DND-41 (cell line): Measurements from ENCODE around the gene PSENEN.

Experiments
- ATAC-seq: fragments of 200-7000 bp; cut with Tn5 transposase; 3 replicates; pipeline ENCODE4 v1.9.1; 2021; ENCODE audit warnings: low read depth; ENCODE audit not compliant: insufficient read depth
- DNase-seq: peaks from one replicate; pipeline ENCODE4 v3.0.0-alpha.2; 2020
- H2AFZ ChIP-seq: 2 replicates; pipeline ENCODE4 v1.6.0; 2012; ENCODE audit warnings: low read depth, low read length
- H3K27ac ChIP-seq: 2 replicates; pipeline ENCODE4 v1.5.1; 2012; ENCODE audit warnings: low read length, inconsistent platforms
- H3K27me3 ChIP-seq: fragments of 200-600 bp; sonication (generic); 2 replicates; pipeline ENCODE4 v1.6.0; 2012; ENCODE audit warnings: low read length, mild to moderate bottlenecking, inconsistent platforms; ENCODE audit not compliant: insufficient read depth, poor library complexity
- H3K36me3 ChIP-seq: 2 replicates; pipeline ENCODE4 v1.5.1; 2012; ENCODE audit warnings: low read length, inconsistent platforms; ENCODE audit not compliant: insufficient read depth
- H3K4me1 ChIP-seq: 2 replicates; pipeline ENCODE4 v1.5.1; 2012; ENCODE audit warnings: mild to moderate bottlenecking, low read length; ENCODE audit not compliant: insufficient read depth
- H3K4me2 ChIP-seq: 2 replicates; pipeline ENCODE4 v1.6.0; 2012; ENCODE audit warnings: mild to moderate bottlenecking, moderate library complexity, low read length, inconsistent platforms; ENCODE audit not compliant: insufficient read depth
- H3K4me3 ChIP-seq, 2 experiments: fragments of 200-600 bp in 1 of 2; shearing (Covaris generic) in 1 of 2; 2 replicates each; pipeline ENCODE4 v1.5.1; 2012 to 2016; ENCODE audit warnings: inconsistent platforms in 2 of 2, low read length in 2 of 2, mild to moderate bottlenecking in 2 of 2, low read depth in 1 of 2, moderate library complexity in 1 of 2
- H3K79me2 ChIP-seq: 2 replicates; pipeline ENCODE4 v1.6.0; 2012; ENCODE audit warnings: low read length, inconsistent platforms; ENCODE audit not compliant: insufficient read depth
- H3K9ac ChIP-seq: 2 replicates; pipeline ENCODE4 v1.6.0; 2012; ENCODE audit warnings: low read depth, mild to moderate bottlenecking, inconsistent platforms, low read length, moderate library complexity
- H3K9me3 ChIP-seq: 2 replicates; pipeline ENCODE4 v1.5.1; 2012; ENCODE audit warnings: low read length, moderate library complexity, mild to moderate bottlenecking, inconsistent platforms; ENCODE audit not compliant: insufficient read depth, severe bottlenecking
- H4K20me1 ChIP-seq: 2 replicates; pipeline ENCODE4 v1.6.0; 2012; ENCODE audit warnings: low read length; ENCODE audit not compliant: insufficient read depth
- CTCF ChIP-seq: IDR thresholded peaks from 2 replicates; pipeline ENCODE4 v1.5.1; 2012; ENCODE audit warnings: borderline replicate concordance, low read length, moderate library complexity, mild to moderate bottlenecking; ENCODE audit not compliant: poor library complexity, severe bottlenecking; ENCODE audit errors: extremely low read depth
- EZH2 ChIP-seq: IDR thresholded peaks from 3 replicates; pipeline ENCODE4 v1.6.1; 2012; ENCODE audit warnings: borderline replicate concordance, low read depth, mild to moderate bottlenecking, moderate library complexity, low read length, inconsistent platforms; ENCODE audit not compliant: severe bottlenecking

PSENEN gene

GRCh38 chr19:35742121-35742724 lies 3.2 kb upstream of the PSENEN start, which contains the start of gene IGFLR1:
IGFLR1 (minus strand) TSS chr19:35742452; CDS start chr19:35741180, 1,272 bp downstream.
- no peak for ATAC-seq
- peaks cover 64% of the 10 kb centered on the region for H3K4me1 ChIP-seq
- peaks cover 27% of the 10 kb centered on the region for H3K79me2 ChIP-seq
- TF ChIP-seq EZH2 (no peak), CTCF (no peak)
- no peak for DNase-seq
- peaks cover 32% of the 10 kb centered on the region for H3K36me3 ChIP-seq
- no peak within 1 kb of the TSS for H3K27ac ChIP-seq
- 0 out of 2 replicates have a peak, but pooled peaks cover 3% of the 10 kb centered on the region for H4K20me1 ChIP-seq
- no peaks in the 10 kb centered on the region for H3K27me3 ChIP-seq
- peak within 1 kb of the TSS in 1 of 2 experiments; percentile 88; a peak in 1 of 4 replicates for H3K4me3 ChIP-seq
- H2AFZ ChIP-seq: no peak within 1 kb of the TSS
- peak within 1 kb of the TSS; percentile 99 for H3K4me2 ChIP-seq
- no peaks in the 10 kb centered on the region for H3K9me3 ChIP-seq
- peak within 1 kb of the TSS; percentile 68 for H3K9ac ChIP-seq

- Histone ChIP-seq H3K27ac (peak overlapping the region; percentile 97), H3K36me3 (peaks cover 18% of the 10 kb centered on the region), H3K9me3 (no peaks in the 10 kb centered on the region), H3K4me3 (peak overlapping the region in 1 of 2 experiments; percentile 64; a peak in 2 of 4 replicates), H3K27me3 (no peaks in the 10 kb centered on the region), H3K4me1 (peaks cover 74% of the 10 kb centered on the region), H2AFZ (no peak overlapping the region), H3K4me2 (peak overlapping the region; percentile 99), H3K9ac (peak overlapping the region; percentile 94), H3K79me2 (peaks cover 32% of the 10 kb centered on the region), H4K20me1 (no peaks in the 10 kb centered on the region)
- TF ChIP-seq EZH2: no peak
- no peak for TF ChIP-seq CTCF
- ATAC-seq (no peak), DNase-seq (no peak)
Observed at GRCh38 chr19:35743640-35744429, 1.6 kb upstream of the PSENEN start.

GRCh38 chr19:35744430-35745327 lies 772 bp upstream of the PSENEN start:
- no peaks in the 10 kb centered on the region for H3K9me3 ChIP-seq
- DNase-seq (peak; percentile 96), ATAC-seq (peak; percentile 47)
- peak overlapping the region; percentile 94 for H3K9ac ChIP-seq
- peaks cover 76% of the 10 kb centered on the region for H3K4me1 ChIP-seq
- no peaks in the 10 kb centered on the region for H4K20me1 ChIP-seq
- TF ChIP-seq EZH2: no peak
- TF ChIP-seq CTCF: peak; percentile 65
- H2AFZ ChIP-seq: peak overlapping the region; percentile 85
- H3K36me3 ChIP-seq: peaks cover 11% of the 10 kb centered on the region
- H3K4me2 ChIP-seq: peak overlapping the region; percentile 99
- H3K79me2 ChIP-seq: peaks cover 38% of the 10 kb centered on the region
- no peaks in the 10 kb centered on the region for H3K27me3 ChIP-seq
- H3K4me3 ChIP-seq: peak overlapping the region; percentile 64 to 86
- peak overlapping the region; percentile 97 for H3K27ac ChIP-seq
